Gastrocnemius medialis (tissue), 4 donors: ENCODE data around the gene JCAD. TPM values are rescaled to one million over a fixed set of nuclear protein-coding genes. Genes with fewer than 3 reads are reported as not detected.
A peak's percentile ranks its signal among the peaks of the same experiment; 100 is the strongest.

Experiments used
- ATAC-seq, 2 donors: fragments of 150-250 bp; one replicate each; pipeline ENCODE4 v1.9.1; 2016
- DNase-seq, 2 donors: peaks; one replicate each; pipeline ENCODE4 v3.0.0-alpha.2; 2019
- H3K27ac ChIP-seq, 4 donors: fragments of 200-600 bp; sonication (generic); 1 replicate in 1 of 4; 2 replicates in 3 of 4; pipeline ENCODE4 v1.5.1; 2016 to 2018; ENCODE audit warnings: mild to moderate bottlenecking in 2 of 4, moderate library complexity in 1 of 4
- H3K27me3 ChIP-seq, 3 donors: fragments of 200-600 bp; sonication (generic) in 2 of 3; 1 replicate in 1 of 3; 2 replicates in 2 of 3; pipeline versions ENCODE4 v1.5.1 to v1.6.0; 2016 to 2019; ENCODE audit warnings: mild to moderate bottlenecking in 1 of 3, moderate library complexity in 1 of 3
- H3K36me3 ChIP-seq, 2 donors: fragments of 200-600 bp; sonication (generic) in 1 of 2; one replicate each; pipeline ENCODE4 v1.5.1; 2017 to 2018
- H3K4me1 ChIP-seq, 2 donors: fragments of 200-600 bp; sonication (generic) in 1 of 2; one replicate each; pipeline ENCODE4 v1.5.1; 2016 to 2017; ENCODE audit warnings: mild to moderate bottlenecking in 2 of 2
- H3K4me3 ChIP-seq, 4 donors: fragments of 200-600 bp; sonication (generic) in 3 of 4; 1 replicate in 1 of 4; 2 replicates in 3 of 4; pipeline ENCODE4 v1.5.1; 2016 to 2019; ENCODE audit warnings: mild to moderate bottlenecking in 2 of 4
- H3K9me3 ChIP-seq, 3 donors: fragments of 200-600 bp; sonication (generic) in 2 of 3; 1 replicate in 1 of 3; 2 replicates in 2 of 3; pipeline ENCODE4 v1.5.1; 2016 to 2019
- POLR2A ChIP-seq, 2 donors: fragments of 450-650 bp; IDR thresholded peaks; one replicate each; pipeline ENCODE4 v1.6.1; 2017; ENCODE audit warnings: antibody characterized with exemption in 2 of 2, mild to moderate bottlenecking in 2 of 2, moderate library complexity in 2 of 2
- in situ Hi-C, 4 donors: fragments of 200-750 bp; cut with MboI; loops; one replicate each; pipeline versions ENCODE4 v1.15.0 to v1.8.0; 2017; ENCODE audit warnings: low sequenced_read_pairs in 4 of 4
- intact Hi-C: fragments of 100-400 bp; cut with DNase I; formaldehyde crosslinking; loops from one replicate; pipeline ENCODE4 v1.15.1; 2023; ENCODE audit warnings: low total_unique reads
- total RNA-seq, 4 donors: library from RNA; depleted of rRNA; stranded (reverse); fragments of >200 nt; gene quantifications; one replicate each; pipeline versions ENCODE4 v1.1.0 to v1.2.3, GENCODE V29; 2016
- TF ChIP-seq, protein P1 (sequence below), 5 experiments: fragments of 450-650 bp in 3 of 5; fragments of 200-600 bp in 2 of 5; sonication (generic) in 2 of 5; IDR thresholded peaks in 4 of 5; conservative IDR thresholded peaks in 1 of 5; 1 replicate in 4 of 5; 2 replicates in 1 of 5; pipeline ENCODE4 v1.5.1; 2016 to 2019; ENCODE audit warnings: antibody characterized with exemption in 5 of 5, mild to moderate bottlenecking in 3 of 5, moderate library complexity in 3 of 5

Gene JCAD
- total RNA-seq, 4 donors from 2014 or later: 6.0 to 12.1 (median 6.5) TPM

DNA sequence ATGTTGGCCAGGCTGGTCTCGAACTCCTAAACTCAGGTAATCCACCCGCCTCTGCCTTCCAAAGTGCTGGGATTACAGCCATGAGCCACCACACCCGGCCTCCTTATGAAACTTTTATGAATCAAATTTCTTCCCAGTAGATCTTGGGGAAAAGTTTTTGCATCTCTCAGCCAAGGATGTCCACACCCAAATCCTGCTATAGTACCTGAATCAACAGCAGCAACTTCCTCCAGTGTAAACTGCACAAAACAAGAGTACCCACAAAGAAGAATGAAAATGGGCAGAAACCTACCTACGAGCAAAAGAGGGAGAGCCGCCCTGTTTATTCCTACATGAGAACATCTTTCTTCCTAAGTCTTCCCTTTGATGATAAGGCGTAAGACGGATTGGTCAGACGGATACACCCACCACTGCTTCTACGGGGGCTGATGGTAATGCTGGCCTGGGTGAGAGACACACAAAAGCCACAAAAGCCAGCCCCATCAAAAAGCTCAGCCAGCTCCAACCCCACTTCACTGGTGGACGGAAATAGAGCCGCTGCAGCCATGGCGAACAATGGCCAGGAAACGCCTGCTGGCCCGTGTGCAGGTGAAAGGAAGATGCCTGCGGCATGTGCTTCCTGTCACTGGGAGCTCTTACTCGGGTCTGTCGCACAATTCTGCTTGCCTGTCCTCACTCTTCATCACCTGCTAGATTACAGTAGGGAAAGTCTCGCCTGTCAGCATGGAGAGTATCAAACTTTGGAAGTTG is 10.4 kb downstream of the JCAD start:
- in situ Hi-C loops: no loop called here
- intact Hi-C loops: no loop called here
- H3K4me1 ChIP-seq: peaks cover 0 to 5% of the 10 kb centered on the region in 2 donors
- H3K4me3 ChIP-seq: no peak overlapping the region
- TF ChIP-seq, protein P1, sequence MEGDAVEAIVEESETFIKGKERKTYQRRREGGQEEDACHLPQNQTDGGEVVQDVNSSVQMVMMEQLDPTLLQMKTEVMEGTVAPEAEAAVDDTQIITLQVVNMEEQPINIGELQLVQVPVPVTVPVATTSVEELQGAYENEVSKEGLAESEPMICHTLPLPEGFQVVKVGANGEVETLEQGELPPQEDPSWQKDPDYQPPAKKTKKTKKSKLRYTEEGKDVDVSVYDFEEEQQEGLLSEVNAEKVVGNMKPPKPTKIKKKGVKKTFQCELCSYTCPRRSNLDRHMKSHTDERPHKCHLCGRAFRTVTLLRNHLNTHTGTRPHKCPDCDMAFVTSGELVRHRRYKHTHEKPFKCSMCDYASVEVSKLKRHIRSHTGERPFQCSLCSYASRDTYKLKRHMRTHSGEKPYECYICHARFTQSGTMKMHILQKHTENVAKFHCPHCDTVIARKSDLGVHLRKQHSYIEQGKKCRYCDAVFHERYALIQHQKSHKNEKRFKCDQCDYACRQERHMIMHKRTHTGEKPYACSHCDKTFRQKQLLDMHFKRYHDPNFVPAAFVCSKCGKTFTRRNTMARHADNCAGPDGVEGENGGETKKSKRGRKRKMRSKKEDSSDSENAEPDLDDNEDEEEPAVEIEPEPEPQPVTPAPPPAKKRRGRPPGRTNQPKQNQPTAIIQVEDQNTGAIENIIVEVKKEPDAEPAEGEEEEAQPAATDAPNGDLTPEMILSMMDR (IDR thresholded peaks at IDR 0.05 in 4 of 5, conservative IDR thresholded peaks at IDR 0.05 in 1 of 5): no peak
- no peak for TF ChIP-seq POLR2A (IDR thresholded peaks at IDR 0.05)
- DNase-seq (no peak), ATAC-seq (peak; percentile 41 to 53)
- no peaks in the 10 kb centered on the region for H3K9me3 ChIP-seq
- H3K27ac ChIP-seq: peak overlapping the region; percentile 33 to 64 (median 58)
- no peaks in the 10 kb centered on the region for H3K27me3 ChIP-seq
- peaks cover 0 to 5% of the 10 kb centered on the region in 2 donors for H3K36me3 ChIP-seq

DNA sequence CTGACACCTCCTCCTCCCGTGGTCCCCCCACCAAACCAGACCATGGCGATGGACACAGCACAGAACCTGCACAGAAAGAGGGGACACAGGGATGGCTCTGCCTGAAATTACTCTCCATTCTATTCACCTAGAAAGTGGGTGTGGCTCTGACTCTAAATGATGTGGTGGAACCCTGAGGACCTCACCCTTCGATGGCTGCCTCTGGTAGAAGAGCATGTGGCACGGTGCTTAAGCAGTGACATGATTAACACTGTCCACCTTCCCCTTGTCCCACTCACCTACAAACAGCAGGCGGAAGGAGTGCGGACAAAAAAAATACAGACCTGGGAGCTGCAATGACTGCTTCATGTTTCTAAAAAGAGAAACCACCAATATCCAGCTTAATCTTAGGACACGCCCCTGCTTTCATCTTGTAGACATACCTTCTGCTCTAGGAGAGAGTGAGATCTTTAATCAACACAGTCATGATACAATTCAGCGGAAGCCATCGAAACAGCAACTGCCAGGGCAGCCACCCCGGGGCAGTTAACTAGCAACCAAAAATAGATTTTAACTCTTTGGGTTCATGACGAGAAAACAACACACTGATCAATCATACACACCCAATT is 11.4 kb downstream of the JCAD start:
- DNase-seq (no peak), ATAC-seq (no peak)
- H3K4me3 ChIP-seq: no peak overlapping the region
- H3K27me3 ChIP-seq: no peaks in the 10 kb centered on the region
- no peaks in the 10 kb centered on the region for H3K9me3 ChIP-seq
- in situ Hi-C loops (no loop called here), intact Hi-C loops (no loop called here)
- peak overlapping the region; percentile 33 to 64 (median 58) for H3K27ac ChIP-seq
- TF ChIP-seq POLR2A (IDR thresholded peaks at IDR 0.05): no peak
- TF ChIP-seq, protein P1 (IDR thresholded peaks at IDR 0.05 in 4 of 5, conservative IDR thresholded peaks at IDR 0.05 in 1 of 5): no peak
- peaks cover 0 to 5% of the 10 kb centered on the region in 2 donors for H3K4me1 ChIP-seq
- H3K36me3 ChIP-seq: peaks cover 0 to 5% of the 10 kb centered on the region in 2 donors

DNA sequence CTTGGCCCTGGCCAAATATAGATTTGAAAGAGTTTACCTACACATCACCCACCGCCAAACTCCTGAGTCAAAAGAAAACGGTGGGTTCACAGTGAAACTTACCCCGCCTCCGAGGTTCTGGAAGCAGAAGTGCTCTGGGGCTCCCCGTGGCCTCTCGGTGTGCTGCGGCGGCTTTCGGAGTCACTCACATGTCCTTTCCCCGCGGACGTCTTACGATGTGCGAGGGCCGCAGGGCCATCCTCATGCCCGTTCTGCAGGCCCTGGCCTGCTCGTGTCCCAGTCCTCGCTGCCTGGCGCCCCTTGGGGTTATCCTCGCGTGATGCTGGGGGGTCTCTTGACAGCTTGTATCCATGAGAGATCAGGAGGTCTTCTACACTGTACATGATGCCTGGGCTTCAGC is 12.0 kb downstream of the JCAD start:
- in situ Hi-C loops: no loop called here
- DNase-seq (no peak), ATAC-seq (no peak)
- H3K27ac ChIP-seq: no peak overlapping the region
- H3K9me3 ChIP-seq: no peaks in the 10 kb centered on the region
- intact Hi-C loops: no loop called here
- TF ChIP-seq POLR2A (IDR thresholded peaks at IDR 0.05): no peak
- TF ChIP-seq, protein P1 (IDR thresholded peaks at IDR 0.05 in 4 of 5, conservative IDR thresholded peaks at IDR 0.05 in 1 of 5): no peak
- peaks cover 0 to 5% of the 10 kb centered on the region in 2 donors for H3K36me3 ChIP-seq
- H3K27me3 ChIP-seq: no peaks in the 10 kb centered on the region
- no peak overlapping the region for H3K4me3 ChIP-seq
- H3K4me1 ChIP-seq: peaks cover 0 to 10% of the 10 kb centered on the region in 2 donors

DNA sequence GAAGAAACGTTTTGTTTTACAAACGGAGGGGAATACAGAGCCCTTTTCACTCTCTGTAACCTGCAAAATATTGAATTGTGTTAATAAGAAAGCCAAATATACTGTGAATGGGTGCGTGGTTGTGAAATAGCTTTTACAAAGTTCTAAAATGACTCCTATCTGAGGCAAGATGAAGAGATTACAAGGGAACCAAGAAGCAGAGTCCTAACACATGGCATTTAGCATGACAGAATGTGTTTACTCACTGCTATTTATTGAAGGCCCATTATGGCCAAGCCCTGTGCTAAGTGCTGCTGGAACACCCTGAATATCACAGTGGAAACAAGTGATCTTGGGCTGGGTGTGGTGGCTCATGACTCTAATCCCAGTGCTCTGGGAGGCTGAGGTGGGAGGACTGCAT is 12.9 kb downstream of the JCAD start:
- no peak for TF ChIP-seq POLR2A (IDR thresholded peaks at IDR 0.05)
- TF ChIP-seq, protein P1 (IDR thresholded peaks at IDR 0.05 in 4 of 5, conservative IDR thresholded peaks at IDR 0.05 in 1 of 5): no peak
- H3K4me1 ChIP-seq: peaks cover 0 to 10% of the 10 kb centered on the region in 2 donors
- no peak overlapping the region for H3K4me3 ChIP-seq
- DNase-seq (no peak), ATAC-seq (no peak)
- intact Hi-C loops: no loop called here
- H3K27me3 ChIP-seq: no peaks in the 10 kb centered on the region
- in situ Hi-C loops: no loop called here
- no peaks in the 10 kb centered on the region for H3K9me3 ChIP-seq
- no peak overlapping the region for H3K27ac ChIP-seq
- peaks cover 0 to 5% of the 10 kb centered on the region in 2 donors for H3K36me3 ChIP-seq
